ENCODE results near the gene COG7.

GRCh38 chr16:23485841-23486240 is 32.9 kb upstream of the COG7 start:
- TF ChIP-seq POLR2A (IDR thresholded peaks at IDR 0.05) (no peak), CTCF (IDR thresholded peaks at IDR 0.05) (no peak), POLR2AphosphoS5 (IDR thresholded peaks at IDR 0.05) (no peak)
